Measurements from ENCODE around the gene KLF17. TPM values are rescaled to one million over a fixed set of nuclear protein-coding genes. Genes with fewer than 3 reads are reported as not detected.

The KLF17 gene
- under 1 TPM in 2 of 6 experiments, not detected in 4; 0.06 to 0.07 TPM for total RNA-seq (2021; fragmentation: NEBNext Ultra II Directional; extraction: Animal tissue kit (Norgen Biotek cat#: 25700))
- long read RNA-seq: 0 reads

- no peak within 1 kb of the TSS for H3K27ac Mint-ChIP-seq
- H3K4me3 Mint-ChIP-seq: no peak within 1 kb of the TSS
- peaks cover 13% of the 10 kb centered on the region for H3K27me3 Mint-ChIP-seq (ENCODE audit: insufficient read depth)
- no peaks in the 10 kb centered on the region for H3K36me3 Mint-ChIP-seq (ENCODE audit: low read depth)
- no peaks in the 10 kb centered on the region for H3K9me3 Mint-ChIP-seq
- TF ChIP-seq CTCF (IDR thresholded peaks at IDR 0.05): no peak
- DNase-seq: no peak
- no peaks in the 10 kb centered on the region for H3K4me1 Mint-ChIP-seq (ENCODE audit: low read depth)
These were observed at the start of gene KLF17 for GRCh38 chr1:44118682-44119081. Gene KLF17, plus strand, starts transcription at chr1:44118821. Its CDS starts 87 bp downstream, at chr1:44118908.

- no peak for DNase-seq
- H3K4me3 Mint-ChIP-seq: no peak overlapping the region
- peaks cover 4% of the 10 kb centered on the region; the same call in 1 of the 2 replicates for H3K9me3 Mint-ChIP-seq
- H3K27ac Mint-ChIP-seq: no peak overlapping the region
- peaks cover 28% of the 10 kb centered on the region for H3K4me1 Mint-ChIP-seq (ENCODE audit: low read depth)
- H3K36me3 Mint-ChIP-seq (ENCODE audit: low read depth): peaks cover 5% of the 10 kb centered on the region; the same call in 1 of the 2 replicates
- H3K27me3 Mint-ChIP-seq (ENCODE audit: insufficient read depth): peaks cover 2% of the 10 kb centered on the region; the same call in 1 of the 2 replicates
- TF ChIP-seq CTCF (IDR thresholded peaks at IDR 0.05): no peak
These were observed 47.2 kb upstream of the KLF17 start for GRCh38 chr1:44071461-44071860.

GRCh38 chr1:44072204-44072603, 46.4 kb upstream of the KLF17 start:
- H3K27me3 Mint-ChIP-seq (ENCODE audit: insufficient read depth): peaks cover 2% of the 10 kb centered on the region; the same call in 1 of the 2 replicates
- peak; percentile 73 for DNase-seq
- peak overlapping the region; percentile 9; the same call in 1 of the 2 replicates for H3K27ac Mint-ChIP-seq
- peaks cover 5% of the 10 kb centered on the region; the same call in 1 of the 2 replicates for H3K36me3 Mint-ChIP-seq (ENCODE audit: low read depth)
- peaks cover 29% of the 10 kb centered on the region for H3K4me1 Mint-ChIP-seq (ENCODE audit: low read depth)
- no peak for TF ChIP-seq CTCF (IDR thresholded peaks at IDR 0.05)
- peaks cover 4% of the 10 kb centered on the region; the same call in 1 of the 2 replicates for H3K9me3 Mint-ChIP-seq
- no peak overlapping the region for H3K4me3 Mint-ChIP-seq

- Mint-ChIP-seq H3K4me3 (no peak overlapping the region), H3K27me3 (ENCODE audit: insufficient read depth) (no peaks in the 10 kb centered on the region; the same call in 1 of the 2 replicates), H3K9me3 (peaks cover 4% of the 10 kb centered on the region; the same call in 1 of the 2 replicates), H3K27ac (no peak overlapping the region), H3K4me1 (ENCODE audit: low read depth) (peaks cover 34% of the 10 kb centered on the region), H3K36me3 (ENCODE audit: low read depth) (peaks cover 5% of the 10 kb centered on the region; the same call in 1 of the 2 replicates)
- TF ChIP-seq CTCF (IDR thresholded peaks at IDR 0.05): no peak
- DNase-seq: no peak
These were observed 45.8 kb upstream of the KLF17 start for GRCh38 chr1:44072821-44073220.

- Mint-ChIP-seq H3K36me3 (ENCODE audit: low read depth) (peaks cover 5% of the 10 kb centered on the region; the same call in 1 of the 2 replicates), H3K27ac (no peak overlapping the region), H3K4me3 (no peak overlapping the region), H3K9me3 (peaks cover 4% of the 10 kb centered on the region; the same call in 1 of the 2 replicates), H3K27me3 (ENCODE audit: insufficient read depth) (no peaks in the 10 kb centered on the region; the same call in 1 of the 2 replicates), H3K4me1 (ENCODE audit: low read depth) (peaks cover 34% of the 10 kb centered on the region)
- no peak for TF ChIP-seq CTCF (IDR thresholded peaks at IDR 0.05)
- DNase-seq: no peak
These were observed 45.1 kb upstream of the KLF17 start for GRCh38 chr1:44073528-44073927.
